Measurements from ENCODE around the gene P2RX6. TPM values are rescaled to one million over a fixed set of nuclear protein-coding genes. Genes with fewer than 3 reads are reported as not detected.

P2RX6 gene
- total RNA-seq (2021; ENCODE audit: unreplicated experiment) (0.46 TPM), Bru-seq, nascent RNA (percentile 19 among the genes with signal in this experiment), BruChase-seq, experiment 1, labeled RNA remaining after a 2-hour chase (percentile 14 among the genes with signal in this experiment), BruChase-seq, experiment 2, labeled RNA remaining after a 6-hour chase (percentile 17 among the genes with signal in this experiment)
- polyA plus RNA-seq (2012; ENCODE audit: insufficient read length): 0.17 TPM
- long read RNA-seq: 0 reads

- H3K4me1 ChIP-seq (ENCODE audit: control insufficient read depth, insufficient read depth, low read length): peaks cover 12% of the 10 kb centered on the region
- H3K27me3 ChIP-seq (ENCODE audit: control insufficient read depth, insufficient read depth, low read length): no peaks in the 10 kb centered on the region
- intact Hi-C loops (cut with micrococcal nuclease; ENCODE audit: unreplicated experiment): no loop called here
- no peaks in the 10 kb centered on the region for H3K36me3 ChIP-seq (ENCODE audit: control insufficient read depth, insufficient read depth, low read length)
- ATAC-seq (peak; percentile 60), DNase-seq (ENCODE audit: low read depth, low spot score) (no peak)
- CTCF ChIA-PET: no interaction called here
- TF ChIP-seq TCF7L2 (IDR thresholded peaks at IDR 0.05; ENCODE audit: low read depth, low read length) (no peak), REST (IDR thresholded peaks at IDR 0.05; ENCODE audit: insufficient read depth in 1 of 2, low read depth in 2 of 2, low read length in 1 of 2) (no peak), POLR2AphosphoS5 (IDR thresholded peaks at IDR 0.05; ENCODE audit: low read depth, low read length) (no peak), SIN3A (IDR thresholded peaks at IDR 0.05; ENCODE audit: borderline replicate concordance, insufficient read depth, low read depth, low read length) (no peak)
- TF ChIP-seq, protein P1, sequence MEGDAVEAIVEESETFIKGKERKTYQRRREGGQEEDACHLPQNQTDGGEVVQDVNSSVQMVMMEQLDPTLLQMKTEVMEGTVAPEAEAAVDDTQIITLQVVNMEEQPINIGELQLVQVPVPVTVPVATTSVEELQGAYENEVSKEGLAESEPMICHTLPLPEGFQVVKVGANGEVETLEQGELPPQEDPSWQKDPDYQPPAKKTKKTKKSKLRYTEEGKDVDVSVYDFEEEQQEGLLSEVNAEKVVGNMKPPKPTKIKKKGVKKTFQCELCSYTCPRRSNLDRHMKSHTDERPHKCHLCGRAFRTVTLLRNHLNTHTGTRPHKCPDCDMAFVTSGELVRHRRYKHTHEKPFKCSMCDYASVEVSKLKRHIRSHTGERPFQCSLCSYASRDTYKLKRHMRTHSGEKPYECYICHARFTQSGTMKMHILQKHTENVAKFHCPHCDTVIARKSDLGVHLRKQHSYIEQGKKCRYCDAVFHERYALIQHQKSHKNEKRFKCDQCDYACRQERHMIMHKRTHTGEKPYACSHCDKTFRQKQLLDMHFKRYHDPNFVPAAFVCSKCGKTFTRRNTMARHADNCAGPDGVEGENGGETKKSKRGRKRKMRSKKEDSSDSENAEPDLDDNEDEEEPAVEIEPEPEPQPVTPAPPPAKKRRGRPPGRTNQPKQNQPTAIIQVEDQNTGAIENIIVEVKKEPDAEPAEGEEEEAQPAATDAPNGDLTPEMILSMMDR (IDR thresholded peaks at IDR 0.05): no peak
- no TSS peak for BruUV-seq (replicated peaks)
- H3K9me3 ChIP-seq (ENCODE audit: control insufficient read depth, insufficient read depth, low read depth, low read length): no peaks in the 10 kb centered on the region
- in situ Hi-C loops (cut with HindIII; ENCODE audit: low pct_unique_long_range_greater_than_20kb, low sequenced_read_pairs): no loop called here
- H3K27ac ChIP-seq (ENCODE audit: low read length): peak within 1 kb of the TSS; percentile 65
- H3K4me3 ChIP-seq (ENCODE audit: low read depth in 2 of 2, low read length in 2 of 2): peak within 1 kb of the TSS; percentile 65 to 73
- POLR2A ChIA-PET: interaction anchor here (0.6 kb wide), 2 partner anchors 9 to 11 kb away, joined by 5 to 6 read pairs; no protein-coding TSS in a partner anchor
Measured at GRCh38 chr22:21014726-21015465, at the start of gene P2RX6. Gene P2RX6, plus strand, starts transcription at chr22:21015165. Its CDS starts 10 bp downstream, at chr22:21015175.

DNA sequence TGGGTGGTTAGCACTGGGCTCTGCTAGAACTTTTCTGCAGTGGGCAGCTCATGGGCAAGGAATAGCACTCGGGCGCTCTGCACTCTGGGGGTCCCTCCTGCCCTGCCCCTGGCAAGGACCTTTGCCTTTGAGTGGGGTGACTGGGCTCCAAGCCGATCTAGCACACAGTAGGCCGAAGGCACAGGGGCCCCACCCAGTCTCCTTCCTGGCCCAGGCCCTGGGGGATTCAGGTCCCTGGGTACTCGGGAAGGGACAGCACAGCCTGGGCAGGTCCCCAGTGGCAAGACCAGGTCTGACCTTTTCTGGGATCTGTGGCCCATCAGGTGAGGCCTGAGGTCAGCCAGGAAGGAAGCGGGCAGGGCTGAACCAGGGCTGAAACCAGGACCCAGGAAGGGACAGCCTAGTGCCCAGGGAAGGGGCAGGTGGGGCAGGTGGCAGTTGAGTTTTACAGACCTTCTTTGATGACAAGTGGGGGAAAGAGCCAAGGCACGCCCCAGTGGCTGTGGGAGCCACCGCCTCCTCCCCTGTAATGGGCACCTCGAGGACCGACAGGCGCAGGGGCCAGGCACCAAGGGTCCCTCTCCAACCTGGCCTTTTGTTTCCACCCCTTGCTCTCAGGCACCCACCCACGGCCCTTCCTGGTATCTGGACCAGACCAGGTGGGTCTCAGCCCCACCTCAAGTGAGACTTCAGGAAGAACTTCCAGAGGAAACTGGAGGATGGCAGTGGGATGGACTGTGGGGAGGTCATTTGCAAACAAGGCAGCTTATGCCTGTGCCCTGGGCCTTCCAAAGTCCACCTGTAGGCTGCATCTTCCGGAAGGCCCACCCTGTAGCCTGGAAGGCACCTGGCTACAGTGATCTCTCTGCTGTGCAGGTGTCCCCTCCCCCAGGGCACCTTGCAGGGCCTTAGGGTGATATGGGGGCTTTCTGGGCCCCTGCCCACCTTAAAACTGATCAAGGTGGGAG is 48.8 kb upstream of the P2RX6 start:
- Histone ChIP-seq H3K36me3 (ENCODE audit: control insufficient read depth, insufficient read depth, low read length) (no peaks in the 10 kb centered on the region), H3K9me3 (ENCODE audit: control insufficient read depth, insufficient read depth, low read depth, low read length) (no peaks in the 10 kb centered on the region), H3K27me3 (ENCODE audit: control insufficient read depth, insufficient read depth, low read length) (no peaks in the 10 kb centered on the region), H3K27ac (ENCODE audit: low read length) (no peak overlapping the region), H3K4me1 (ENCODE audit: control insufficient read depth, insufficient read depth, low read length) (peaks cover 3% of the 10 kb centered on the region; the same call in 1 of the 2 replicates), H3K4me3 (ENCODE audit: low read depth in 2 of 2, low read length in 2 of 2) (no peak overlapping the region)
- TF ChIP-seq SIN3A (IDR thresholded peaks at IDR 0.05; ENCODE audit: borderline replicate concordance, insufficient read depth, low read depth, low read length): no peak
- TF ChIP-seq, protein P1 (IDR thresholded peaks at IDR 0.05): no peak
- no peak for TF ChIP-seq TCF7L2 (IDR thresholded peaks at IDR 0.05; ENCODE audit: low read depth, low read length)
- no peak for TF ChIP-seq REST (IDR thresholded peaks at IDR 0.05; ENCODE audit: insufficient read depth in 1 of 2, low read depth in 2 of 2, low read length in 1 of 2)
- no peak for TF ChIP-seq POLR2AphosphoS5 (IDR thresholded peaks at IDR 0.05; ENCODE audit: low read depth, low read length)
- no TSS peak for BruUV-seq (replicated peaks)
- POLR2A ChIA-PET: no interaction called here
- intact Hi-C loops (cut with micrococcal nuclease; ENCODE audit: unreplicated experiment): no loop called here
- CTCF ChIA-PET: no interaction called here
- ATAC-seq: no peak
- in situ Hi-C loops (cut with HindIII; ENCODE audit: low pct_unique_long_range_greater_than_20kb, low sequenced_read_pairs): no loop called here
- no peak for DNase-seq (ENCODE audit: low read depth, low spot score)

All from Panc1 (cell line).